ENCODE measurements around the gene GPX2. TPM values are rescaled to one million over a fixed set of nuclear protein-coding genes. Genes with fewer than 3 reads are reported as not detected.

GPX2 gene
- total RNA-seq, 6 donors from 2014 or later = 0.91 to 9.5 (median 2.2) TPM

DNA sequence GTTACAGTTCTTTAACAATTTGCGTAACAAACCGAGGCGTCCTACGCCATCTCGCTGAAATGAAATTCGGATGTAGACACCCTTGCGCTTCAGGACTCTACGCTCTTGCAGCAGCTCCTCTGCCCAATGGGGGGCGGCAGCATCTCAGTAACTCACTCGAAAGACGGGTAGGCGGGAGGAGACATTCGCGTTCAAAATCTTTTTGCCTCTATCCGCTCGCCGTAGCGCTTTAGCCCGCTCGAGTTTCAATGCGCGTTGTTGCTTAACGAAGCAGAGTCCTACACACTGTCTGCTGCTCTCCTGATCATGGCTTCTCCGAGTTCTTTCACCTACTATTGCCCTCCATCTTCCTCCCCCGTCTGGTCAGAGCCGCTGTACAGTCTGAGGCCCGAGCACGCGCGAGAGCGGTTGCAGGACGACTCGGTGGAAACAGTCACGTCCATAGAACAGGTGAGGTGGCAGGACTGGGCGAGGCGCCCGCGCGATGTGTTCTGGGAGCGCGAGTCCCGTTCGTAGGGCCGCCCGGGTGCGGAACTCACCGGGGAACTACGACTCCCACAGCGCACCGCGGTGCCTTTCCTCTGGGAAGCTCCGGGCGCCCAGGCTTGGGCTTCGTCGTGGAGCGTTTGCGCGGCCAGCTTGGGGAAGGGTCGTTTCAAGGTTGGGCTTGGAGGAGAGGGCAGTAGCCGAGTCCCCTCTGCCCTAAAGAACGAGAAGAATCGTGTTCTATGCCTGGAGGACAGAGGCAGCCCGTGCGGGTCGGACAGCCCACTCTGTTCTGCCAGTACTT is 44.3 kb upstream of the GPX2 start, which contains the start of gene FNTB:
FNTB (plus strand) TSS at position 248 of the 790 bp plus-strand sequence; CDS start at position 307, 59 bp downstream.
- Histone ChIP-seq H3K27me3 (no peaks in the 10 kb centered on the region), H3K4me1 (peaks cover 16 to 28% (median 20%) of the 10 kb centered on the region in 4 donors), H3K4me3 (peak within 1 kb of the TSS; percentile 63 to 90 (median 72)), H3K27ac (peak within 1 kb of the TSS; percentile 75 to 92 (median 84)), H3K9me3 (no peaks in the 10 kb centered on the region), H3K36me3 (no peaks in the 10 kb centered on the region)
- 0 to 1% methylated on average over 31 to 65 of the region's 65 CpGs for WGBS, 2 donors
- peak; percentile 98 for DNase-seq
- ATAC-seq (ENCODE audit: low FRiP score in 2 of 2) = peak; percentile 99
- TF ChIP-seq EP300 (IDR thresholded peaks at IDR 0.05) (peak in 1 of 4 donors; percentile 59), POLR2A (IDR thresholded peaks at IDR 0.05) (peak in 3 of 4 donors; percentile 33 to 70 (median 42)), POLR2AphosphoS5 (IDR thresholded peaks at IDR 0.05) (peak; percentile 66 to 79)
- TF ChIP-seq, protein P1, sequence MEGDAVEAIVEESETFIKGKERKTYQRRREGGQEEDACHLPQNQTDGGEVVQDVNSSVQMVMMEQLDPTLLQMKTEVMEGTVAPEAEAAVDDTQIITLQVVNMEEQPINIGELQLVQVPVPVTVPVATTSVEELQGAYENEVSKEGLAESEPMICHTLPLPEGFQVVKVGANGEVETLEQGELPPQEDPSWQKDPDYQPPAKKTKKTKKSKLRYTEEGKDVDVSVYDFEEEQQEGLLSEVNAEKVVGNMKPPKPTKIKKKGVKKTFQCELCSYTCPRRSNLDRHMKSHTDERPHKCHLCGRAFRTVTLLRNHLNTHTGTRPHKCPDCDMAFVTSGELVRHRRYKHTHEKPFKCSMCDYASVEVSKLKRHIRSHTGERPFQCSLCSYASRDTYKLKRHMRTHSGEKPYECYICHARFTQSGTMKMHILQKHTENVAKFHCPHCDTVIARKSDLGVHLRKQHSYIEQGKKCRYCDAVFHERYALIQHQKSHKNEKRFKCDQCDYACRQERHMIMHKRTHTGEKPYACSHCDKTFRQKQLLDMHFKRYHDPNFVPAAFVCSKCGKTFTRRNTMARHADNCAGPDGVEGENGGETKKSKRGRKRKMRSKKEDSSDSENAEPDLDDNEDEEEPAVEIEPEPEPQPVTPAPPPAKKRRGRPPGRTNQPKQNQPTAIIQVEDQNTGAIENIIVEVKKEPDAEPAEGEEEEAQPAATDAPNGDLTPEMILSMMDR (IDR thresholded peaks at IDR 0.05) = peak; percentile 65 to 82 (median 80)

GRCh38 chr14:64983439-64984310 is 41.1 kb upstream of the GPX2 start:
- Histone ChIP-seq H3K4me1 (peaks cover 16 to 24% (median 19%) of the 10 kb centered on the region in 4 donors), H3K27ac (no peak overlapping the region), H3K27me3 (no peaks in the 10 kb centered on the region), H3K4me3 (peak overlapping the region in 1 of 4 donors; percentile 18), H3K36me3 (no peaks in the 10 kb centered on the region), H3K9me3 (no peaks in the 10 kb centered on the region)
- DNase-seq (peak in 1 of 2 donors; percentile 38), ATAC-seq (ENCODE audit: low FRiP score in 2 of 2) (no peak)
- 7% methylated on average over 15 of the region's 15 CpGs for WGBS, 2 donors
- TF ChIP-seq POLR2A (IDR thresholded peaks at IDR 0.05) (no peak), EP300 (IDR thresholded peaks at IDR 0.05) (no peak), POLR2AphosphoS5 (IDR thresholded peaks at IDR 0.05) (no peak)
- TF ChIP-seq, protein P1 (IDR thresholded peaks at IDR 0.05) = peak; percentile 13 to 67 (median 50)

- Histone ChIP-seq H3K9me3 (no peaks in the 10 kb centered on the region), H3K27ac (peak overlapping the region in 2 of 4 donors; percentile 12 to 24), H3K4me3 (no peak overlapping the region), H3K4me1 (peaks cover 0 to 9% (median 3%) of the 10 kb centered on the region in 4 donors), H3K36me3 (no peaks in the 10 kb centered on the region), H3K27me3 (no peaks in the 10 kb centered on the region)
- 54 to 77% methylated on average over 5 of the region's 5 CpGs for WGBS, 2 donors
- no peak for TF ChIP-seq POLR2A (IDR thresholded peaks at IDR 0.05)
- TF ChIP-seq, protein P1 (IDR thresholded peaks at IDR 0.05) = no peak
- no peak for TF ChIP-seq POLR2AphosphoS5 (IDR thresholded peaks at IDR 0.05)
- TF ChIP-seq EP300 (IDR thresholded peaks at IDR 0.05) = no peak
- ATAC-seq (ENCODE audit: low FRiP score in 2 of 2) (peak in 1 of 2 donors; percentile 19), DNase-seq (no peak)
Measured at GRCh38 chr14:64979336-64980074, 37.0 kb upstream of the GPX2 start.

DNA sequence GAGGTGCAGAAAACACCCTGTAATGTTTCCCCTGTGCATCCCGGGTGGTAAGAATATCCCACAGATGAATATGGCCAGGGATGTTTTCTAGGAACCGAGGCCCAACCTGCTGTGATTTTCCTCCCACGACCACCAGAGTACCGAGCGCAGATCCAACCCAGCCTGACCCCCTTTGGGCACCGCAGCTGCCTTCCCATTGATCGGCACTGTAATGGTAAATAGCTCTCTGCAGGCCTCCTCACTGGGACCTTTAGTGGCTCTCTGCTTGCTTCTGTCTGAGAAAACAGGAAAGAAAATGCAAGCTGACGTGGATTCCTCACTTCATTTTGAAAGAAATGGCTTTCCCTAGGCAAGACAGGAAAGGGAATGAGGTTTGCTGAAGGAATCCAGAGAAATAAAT is 32.0 kb upstream of the GPX2 start:
- H3K4me3 ChIP-seq = no peak overlapping the region
- ATAC-seq (ENCODE audit: low FRiP score in 2 of 2) (no peak), DNase-seq (no peak)
- H3K9me3 ChIP-seq = no peaks in the 10 kb centered on the region
- WGBS, 2 donors = 80 to 82% methylated on average over 8 of the region's 8 CpGs
- H3K4me1 ChIP-seq = peaks cover 9 to 21% (median 17%) of the 10 kb centered on the region in 4 donors
- TF ChIP-seq EP300 (IDR thresholded peaks at IDR 0.05) (no peak), POLR2A (IDR thresholded peaks at IDR 0.05) (no peak), POLR2AphosphoS5 (IDR thresholded peaks at IDR 0.05) (no peak)
- TF ChIP-seq, protein P1 (IDR thresholded peaks at IDR 0.05) = no peak
- H3K27ac ChIP-seq = no peak overlapping the region
- H3K36me3 ChIP-seq = no peaks in the 10 kb centered on the region
- H3K27me3 ChIP-seq = no peaks in the 10 kb centered on the region

Data from upper lobe of left lung (tissue), 6 donors.